HK-2 (cell line): ENCODE measurements around the gene CTBS.
"Not testable (repeated sequence)": the region's sequence is repeated elsewhere in the genome, so short reads cannot be mapped to it uniquely, and the experiment has no call there.

Source experiments
- DNase-seq: peaks from one replicate; pipeline ENCODE4 v3.0.0-alpha.2; 2018; ENCODE audit not compliant: unreplicated experiment

The CTBS gene

GRCh38 chr1:84584126-84584525 is 9.9 kb upstream of the CTBS start:
- no peak for DNase-seq

- no peak for DNase-seq
Measured at GRCh38 chr1:84583648-84584047, 9.4 kb upstream of the CTBS start.

- DNase-seq: no peak
Measured at GRCh38 chr1:84582802-84583587, 8.8 kb upstream of the CTBS start.

- no peak for DNase-seq
Measured at GRCh38 chr1:84581648-84582047, 7.4 kb upstream of the CTBS start.

GRCh38 chr1:84574936-84575335 is 696 bp upstream of the CTBS start:
- DNase-seq: no peak

GRCh38 chr1:84573481-84573966 is 716 bp downstream of the CTBS start:
- DNase-seq: no peak

- DNase-seq: no peak
Measured at GRCh38 chr1:84571150-84571535, 3.1 kb downstream of the CTBS start.

- DNase-seq: no peak
Measured at GRCh38 chr1:84570436-84571149, 3.6 kb downstream of the CTBS start.

GRCh38 chr1:84569216-84569615 is 5.0 kb downstream of the CTBS start:
- no peak for DNase-seq

GRCh38 chr1:84550826-84551225 is 23.4 kb downstream of the CTBS start:
- no peak for DNase-seq

GRCh38 chr1:84541679-84542078 is 32.6 kb downstream of the CTBS start:
- DNase-seq: no peak

- DNase-seq: no peak
Measured at GRCh38 chr1:84540759-84541158, 33.5 kb downstream of the CTBS start.

- no peak for DNase-seq
Measured at GRCh38 chr1:84539972-84540371, 34.3 kb downstream of the CTBS start.

- no peak for DNase-seq
Measured at GRCh38 chr1:84538599-84538998, 35.6 kb downstream of the CTBS start.

- no peak for DNase-seq
Measured at GRCh38 chr1:84525779-84526178, 48.5 kb downstream of the CTBS start.

- DNase-seq: no peak
Measured at GRCh38 chr1:84524590-84524989, 49.6 kb downstream of the CTBS start.

- DNase-seq: no peak
Measured at GRCh38 chr1:84510668-84511067, 63.6 kb downstream of the CTBS start.

- no peak for DNase-seq
Measured at GRCh38 chr1:84510165-84510564, 64.1 kb downstream of the CTBS start.

GRCh38 chr1:84509029-84509428 is 65.2 kb downstream of the CTBS start:
- DNase-seq: no peak

GRCh38 chr1:84508510-84508909 is 65.7 kb downstream of the CTBS start:
- DNase-seq: no peak

GRCh38 chr1:84507887-84508286 is 66.4 kb downstream of the CTBS start:
- DNase-seq: not testable (repeated sequence)

- DNase-seq: no peak
Measured at GRCh38 chr1:84506729-84507453, 67.3 kb downstream of the CTBS start.
